Measurements from ENCODE around the gene CACNA1C.

The CACNA1C gene

DNA sequence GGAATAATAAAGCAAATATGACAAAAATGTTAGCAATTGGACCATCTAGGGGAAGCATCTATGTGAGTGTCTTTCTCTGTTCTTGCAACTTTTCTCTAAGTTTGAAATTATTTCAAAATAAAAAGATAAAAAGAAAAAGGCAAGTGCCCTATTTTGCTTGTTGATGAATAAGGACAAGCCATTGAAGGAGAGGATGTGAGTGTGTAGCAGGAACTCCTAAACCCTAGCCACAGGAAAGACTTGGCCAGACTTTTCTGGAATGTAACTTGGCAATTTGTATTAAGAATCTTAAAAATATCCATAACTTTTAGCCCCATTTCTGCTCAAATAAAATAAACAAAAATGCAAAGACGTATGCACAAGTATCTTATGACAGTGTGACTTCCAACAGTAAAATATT lies 279.4 kb downstream of the CACNA1C start:
- DNase-seq: no peak

- DNase-seq: no peak
Measured at GRCh38 chr12:2332947-2333346, 280.2 kb downstream of the CACNA1C start.

- DNase-seq: no peak
Measured at GRCh38 chr12:2333491-2334195, 280.9 kb downstream of the CACNA1C start.

DNA sequence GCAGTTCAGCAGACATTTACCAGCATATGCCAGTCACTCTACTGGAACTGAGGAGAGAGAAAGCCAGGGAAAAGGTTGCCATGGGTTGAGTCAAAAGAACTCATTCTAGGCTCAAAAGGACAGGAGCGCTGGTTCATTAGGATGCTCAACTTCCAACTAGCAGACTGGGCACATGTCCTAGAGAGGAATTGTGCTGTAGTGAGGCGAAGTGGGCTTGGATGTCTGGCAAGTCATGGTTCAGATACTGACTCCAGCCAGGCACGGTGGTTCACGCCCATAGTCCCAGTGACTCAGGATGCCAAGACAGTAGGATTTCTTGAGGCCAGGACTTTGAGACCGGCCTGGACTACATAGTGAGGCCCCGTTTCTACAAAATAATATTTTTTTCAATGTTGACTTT lies 281.5 kb downstream of the CACNA1C start:
- DNase-seq: no peak

GRCh38 chr12:2334689-2335088 lies 281.9 kb downstream of the CACNA1C start:
- DNase-seq: no peak

DNA sequence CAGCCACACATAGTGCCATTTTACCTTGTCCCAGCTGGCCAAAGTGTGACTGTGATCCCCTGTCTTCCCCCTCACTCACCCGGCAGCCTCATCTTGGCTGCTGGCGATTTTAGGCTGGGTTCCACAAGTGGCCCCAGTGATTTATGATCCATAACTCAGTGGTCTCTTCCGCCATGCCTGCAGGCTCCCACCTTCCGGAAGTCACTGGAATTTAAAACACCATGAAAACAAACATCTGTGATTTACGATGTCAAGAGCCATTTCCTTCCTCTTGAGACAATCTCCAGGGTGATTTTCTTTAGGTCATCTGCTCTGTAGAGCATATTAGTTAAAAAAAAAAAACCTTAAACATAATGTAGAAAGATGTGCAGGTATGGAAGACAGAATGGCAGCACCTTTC lies 282.3 kb downstream of the CACNA1C start:
- DNase-seq: no peak

GRCh38 chr12:2335513-2335912 lies 282.7 kb downstream of the CACNA1C start:
- peak in 1 of 2 experiments; percentile 18 for DNase-seq

DNA sequence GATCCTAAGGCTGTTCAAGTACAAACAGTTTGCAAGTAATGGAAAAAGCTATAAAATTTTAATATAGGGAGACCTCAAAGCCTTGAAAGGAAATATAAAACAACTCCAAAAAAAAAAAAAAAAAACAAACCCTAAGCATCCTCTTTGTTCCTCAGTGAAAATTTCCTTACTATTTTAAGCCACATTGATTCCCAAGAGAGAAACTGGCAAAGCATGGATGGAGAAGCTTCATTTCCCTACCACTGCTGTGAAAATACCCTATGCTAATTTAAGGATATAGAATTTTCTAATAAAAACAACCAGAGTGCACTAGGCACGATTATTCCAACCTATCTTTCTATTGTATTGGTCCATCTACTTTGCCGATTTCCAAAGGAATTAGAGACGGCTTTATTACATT lies 283.1 kb downstream of the CACNA1C start:
- DNase-seq: peak; percentile 42 to 59

- DNase-seq: peak in 1 of 2 experiments; percentile 32
Measured at GRCh38 chr12:2336409-2336829, 283.6 kb downstream of the CACNA1C start.

DNA sequence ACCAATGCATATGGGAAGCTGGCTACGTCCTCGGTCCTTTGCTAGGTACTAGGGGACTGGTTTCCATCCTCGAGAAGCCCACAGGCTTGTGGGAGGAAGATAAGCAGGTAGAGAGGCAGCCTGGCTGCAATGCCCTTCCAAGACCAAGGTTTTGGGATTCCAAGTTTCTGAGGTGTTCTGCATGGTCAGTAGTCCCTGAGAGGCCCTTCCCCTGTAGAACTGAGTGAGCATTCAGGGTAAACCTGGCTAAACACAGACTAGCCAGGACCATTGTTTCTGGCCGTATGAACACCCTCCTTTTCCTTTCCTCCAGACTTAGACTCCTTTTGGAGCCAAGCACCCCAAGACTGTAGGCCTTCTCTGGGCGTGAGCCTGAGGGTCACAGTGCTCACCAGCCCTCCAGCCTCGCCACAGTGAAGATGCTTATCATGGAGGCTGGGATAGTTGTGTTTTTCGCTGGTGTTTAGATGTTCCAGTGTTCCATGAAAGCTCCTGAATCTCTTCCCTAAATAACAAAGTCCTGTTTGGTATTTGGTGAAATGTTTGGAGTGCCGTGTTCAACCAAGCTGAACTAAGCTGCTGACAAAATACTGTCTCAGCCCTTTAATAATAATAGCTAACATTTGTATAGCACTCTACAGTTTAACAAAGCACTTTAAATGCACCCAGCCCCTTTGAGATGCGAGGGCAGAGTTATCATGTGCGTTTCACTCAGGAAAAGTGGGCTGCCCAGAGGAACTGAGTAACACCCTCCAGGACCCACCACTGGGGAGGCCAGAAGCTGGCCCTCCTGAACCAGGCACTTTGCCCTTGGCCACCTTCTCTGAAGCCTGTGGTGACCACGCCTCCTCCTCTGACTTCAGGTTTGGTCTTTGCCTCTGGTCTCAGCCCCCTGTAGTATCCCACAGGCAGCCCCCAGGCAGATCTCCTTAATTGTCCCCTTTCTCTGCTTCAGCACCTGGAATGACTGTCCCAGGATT lies 284.5 kb downstream of the CACNA1C start:
- DNase-seq: no peak

GRCh38 chr12:2338381-2338780 lies 285.6 kb downstream of the CACNA1C start:
- no peak for DNase-seq

DNA sequence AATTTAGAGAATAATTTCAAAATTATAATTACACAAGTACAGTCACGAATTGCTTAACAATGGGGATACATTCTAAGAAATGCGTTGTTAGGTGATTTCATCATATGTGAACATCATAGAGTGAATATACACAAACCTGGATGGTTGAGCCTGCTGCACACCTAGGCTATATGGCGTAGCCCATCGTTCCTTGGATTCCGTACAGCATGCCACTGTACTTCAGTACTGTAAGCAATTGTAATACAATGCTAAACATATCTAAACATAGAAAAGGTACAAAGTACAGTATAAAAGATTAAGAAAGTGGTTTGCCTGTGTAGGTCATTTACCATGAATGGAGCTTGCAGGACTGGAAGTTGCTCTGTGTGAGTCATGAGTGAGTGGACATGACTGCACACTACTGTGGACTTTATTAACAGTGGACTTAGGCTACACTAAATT lies 286.2 kb downstream of the CACNA1C start:
- no peak for DNase-seq

GRCh38 chr12:2341051-2341751 lies 288.4 kb downstream of the CACNA1C start:
- DNase-seq: no peak

GRCh38 chr12:2341871-2342270 lies 289.1 kb downstream of the CACNA1C start:
- DNase-seq: no peak

DNA sequence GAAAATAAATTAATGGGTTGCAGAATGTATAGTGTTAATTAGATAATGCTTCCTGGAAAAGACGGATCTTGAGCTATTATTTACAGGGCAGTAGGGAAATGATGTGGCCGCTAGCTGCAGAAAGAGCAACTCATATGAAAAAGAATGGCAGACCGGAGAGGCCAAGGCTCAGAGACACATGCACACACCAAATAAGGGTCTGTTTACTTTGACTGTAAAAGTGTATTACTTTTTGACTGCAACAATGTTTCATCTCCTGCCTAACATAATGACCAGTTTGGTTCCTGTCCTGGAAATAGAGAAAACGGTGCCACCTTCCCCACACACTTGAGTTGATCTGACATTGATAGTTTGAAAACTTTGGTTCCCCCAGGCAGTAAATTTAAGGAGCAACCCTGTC lies 290.9 kb downstream of the CACNA1C start:
- peak; percentile 45 to 67 for DNase-seq

DNA sequence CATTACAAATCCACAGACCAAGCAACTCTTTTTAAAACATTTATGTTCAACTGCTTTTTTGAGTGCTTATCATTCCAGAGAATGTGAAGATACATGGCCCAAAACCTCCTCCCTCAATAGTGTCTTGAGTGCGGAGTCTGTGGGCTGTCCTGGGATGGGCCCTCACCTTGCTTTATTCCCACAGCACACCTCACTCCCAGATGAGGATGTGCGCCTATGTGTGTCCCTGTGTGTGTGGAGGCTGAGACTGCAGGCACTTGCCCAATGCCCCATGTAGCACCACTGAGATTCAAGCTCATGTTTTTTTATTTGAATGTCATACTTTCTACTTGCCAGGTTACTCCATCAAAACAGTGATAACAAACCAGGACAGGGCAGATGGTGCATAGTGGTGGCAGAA lies 291.7 kb downstream of the CACNA1C start:
- no peak for DNase-seq

DNA sequence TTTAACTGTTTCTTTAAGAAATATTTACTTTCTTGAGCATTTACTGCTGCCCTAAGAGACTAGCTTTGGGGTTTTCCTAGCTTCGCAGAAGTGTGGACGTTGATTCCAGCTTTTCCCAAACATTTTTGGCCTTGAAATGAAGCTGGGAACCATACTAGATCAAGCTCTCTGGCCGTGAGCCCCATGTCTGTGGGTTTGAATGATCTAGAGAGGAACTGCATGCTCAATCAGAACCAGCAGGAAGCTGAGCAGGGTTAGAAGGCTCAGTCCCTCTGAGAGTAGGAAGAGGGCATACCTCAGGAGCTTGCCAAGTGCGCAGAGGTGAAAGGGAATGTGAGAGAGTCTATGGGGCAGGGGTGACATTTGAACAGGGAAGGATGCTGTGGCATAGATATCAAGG lies 292.1 kb downstream of the CACNA1C start:
- DNase-seq: no peak

GRCh38 chr12:2345902-2346301 lies 293.1 kb downstream of the CACNA1C start:
- DNase-seq: no peak

- DNase-seq: no peak
Measured at GRCh38 chr12:2346416-2346815, 293.6 kb downstream of the CACNA1C start.

DNA sequence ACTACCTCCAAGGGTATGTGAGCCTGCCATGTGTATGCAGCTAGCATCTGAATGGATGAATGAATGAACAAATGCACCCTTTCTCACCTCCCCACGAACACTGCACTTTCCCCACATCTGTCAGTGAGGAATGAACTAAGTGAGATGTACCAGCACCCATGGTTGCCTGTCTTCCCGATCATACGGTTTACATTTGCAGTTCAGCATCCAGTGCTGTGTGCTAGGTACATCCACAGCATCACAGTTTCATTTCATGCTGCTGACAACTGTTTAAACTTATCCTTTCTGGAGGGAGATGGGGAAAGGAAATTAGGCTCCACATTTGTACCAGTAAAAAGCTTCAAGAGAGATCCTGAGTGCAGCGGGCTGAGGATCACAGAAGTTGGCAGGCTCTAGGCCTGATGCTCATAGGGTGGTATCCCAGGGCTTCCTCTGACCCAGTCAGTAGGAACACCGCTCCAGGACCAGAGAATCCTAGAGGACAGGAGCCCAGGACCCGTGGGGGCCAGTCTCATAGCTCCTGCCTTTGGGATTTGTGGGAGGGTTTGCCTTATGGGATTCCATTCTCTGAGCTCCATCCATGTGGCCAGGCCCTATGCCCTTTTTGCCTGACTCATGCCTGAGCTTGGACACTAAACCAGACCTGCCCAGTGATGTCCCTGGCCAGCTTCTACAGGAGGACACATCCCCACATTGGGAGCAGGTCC lies 294.5 kb downstream of the CACNA1C start:
- DNase-seq: no peak

DNA sequence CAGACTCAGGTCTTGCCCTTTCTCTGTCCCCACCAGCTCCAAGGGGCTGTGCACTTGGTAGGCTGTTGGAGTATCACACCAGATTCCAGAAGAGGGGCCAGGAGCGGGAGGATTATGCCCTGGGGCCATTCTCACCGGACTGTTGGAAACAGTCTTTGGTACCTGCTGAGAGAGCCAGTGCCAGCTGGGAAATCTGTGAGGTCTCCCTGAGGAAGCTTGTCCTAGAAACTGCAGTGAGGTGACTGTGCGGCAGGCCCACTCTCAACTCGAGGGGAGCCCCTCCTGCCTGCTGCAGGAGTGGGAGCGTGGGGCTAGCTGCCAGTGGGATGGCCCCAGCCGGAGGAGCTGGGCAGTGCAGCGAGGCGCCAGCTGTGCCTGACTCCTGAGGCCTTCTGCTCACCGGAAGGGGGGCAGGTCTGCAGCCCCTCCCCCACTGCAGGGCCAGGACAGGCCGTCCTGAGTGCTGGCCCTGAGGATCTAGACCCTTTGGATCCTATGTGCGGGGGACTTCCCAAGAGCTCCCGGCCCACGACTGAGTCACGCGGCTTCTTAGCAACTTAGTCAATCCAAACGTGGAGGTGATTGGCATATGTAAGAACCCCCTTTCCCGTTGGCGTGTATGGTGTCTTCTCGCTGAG lies 295.2 kb downstream of the CACNA1C start:
- no peak for DNase-seq

DNA sequence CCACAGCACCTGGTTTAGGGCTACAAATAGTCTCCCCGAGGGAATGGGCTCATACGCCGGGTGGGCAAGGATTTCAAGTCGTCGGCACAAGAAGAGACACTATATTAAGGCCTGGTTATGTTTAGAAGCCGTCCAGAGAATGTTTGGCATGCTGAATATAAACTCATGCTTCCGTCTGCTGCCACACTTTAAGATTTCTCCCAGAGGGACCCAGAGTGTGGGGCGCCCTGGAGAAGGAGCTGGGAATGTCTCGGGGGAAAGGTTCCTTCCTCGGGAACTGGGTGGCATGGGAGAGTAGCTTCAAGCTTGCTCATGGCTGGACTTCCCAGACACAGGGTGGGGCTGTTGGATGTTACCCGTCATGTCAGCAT lies 295.7 kb downstream of the CACNA1C start:
- no peak for DNase-seq

Measured in NCI-H526 (cell line).